GM10266 (cell line): ENCODE measurements around the gene ULK4.

Source experiments
- DNase-seq: peaks from one replicate; pipeline ENCODE4 v3.0.0; 2012; ENCODE audit errors: extremely low spot score
- TF ChIP-seq, protein P1 (sequence below): IDR thresholded peaks from 2 replicates; pipeline ENCODE4 v1.5.1; 2012; ENCODE audit warnings: mild to moderate bottlenecking, low read depth; ENCODE audit not compliant: control insufficient read depth, insufficient read depth; ENCODE audit errors: missing control alignments

The ULK4 gene

DNA sequence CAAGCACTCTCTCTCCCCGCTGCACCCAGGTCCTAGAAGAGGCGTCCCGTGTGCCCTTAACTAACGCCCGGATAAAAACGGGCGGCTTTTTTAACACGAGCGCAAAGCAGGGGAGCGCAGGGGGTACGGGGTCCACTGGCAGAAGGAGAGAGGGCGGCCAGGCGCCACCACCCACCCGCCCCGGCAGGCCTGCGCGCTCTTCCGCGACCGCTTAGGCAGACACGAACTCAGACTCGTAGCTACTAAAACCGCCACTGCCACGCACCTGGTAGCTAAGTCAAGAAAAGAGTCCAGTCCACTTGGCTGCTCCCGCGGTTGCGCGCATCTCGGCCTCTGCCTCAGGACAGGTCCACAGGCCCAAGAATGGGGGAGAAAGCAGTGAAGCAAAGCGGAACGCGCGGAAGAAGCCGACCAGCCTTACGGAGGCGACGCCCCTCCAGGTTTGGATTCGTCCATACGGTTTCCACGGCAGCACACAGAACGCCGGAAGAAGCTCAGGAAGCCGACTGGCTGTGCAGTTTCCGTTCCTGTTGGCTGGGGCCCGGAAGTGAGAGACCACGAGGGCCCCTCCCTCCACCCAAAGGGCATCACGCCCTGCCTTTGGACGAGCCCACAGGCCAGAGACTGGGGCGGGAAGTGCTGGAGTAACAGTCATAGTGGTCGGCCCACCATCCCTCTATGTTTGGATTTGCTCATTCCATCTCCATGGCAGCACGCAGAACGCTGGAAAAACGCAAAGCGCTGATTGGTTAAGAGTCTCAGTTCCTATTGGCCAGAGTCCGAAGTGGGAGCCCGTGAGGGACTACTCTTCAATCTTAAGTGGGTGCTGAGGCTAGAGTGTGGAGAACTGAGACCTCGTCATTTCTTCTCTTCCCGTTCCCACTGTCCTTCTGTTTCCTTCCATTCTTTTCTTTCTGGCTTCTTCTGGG lies at the start of gene ULK4:
Gene ULK4, minus strand, starts transcription at position 353 of the 929 bp plus-strand sequence. CDS start 7,344 bp downstream, outside the sequence.
- peak; percentile 91 for DNase-seq
- TF ChIP-seq, protein P1, sequence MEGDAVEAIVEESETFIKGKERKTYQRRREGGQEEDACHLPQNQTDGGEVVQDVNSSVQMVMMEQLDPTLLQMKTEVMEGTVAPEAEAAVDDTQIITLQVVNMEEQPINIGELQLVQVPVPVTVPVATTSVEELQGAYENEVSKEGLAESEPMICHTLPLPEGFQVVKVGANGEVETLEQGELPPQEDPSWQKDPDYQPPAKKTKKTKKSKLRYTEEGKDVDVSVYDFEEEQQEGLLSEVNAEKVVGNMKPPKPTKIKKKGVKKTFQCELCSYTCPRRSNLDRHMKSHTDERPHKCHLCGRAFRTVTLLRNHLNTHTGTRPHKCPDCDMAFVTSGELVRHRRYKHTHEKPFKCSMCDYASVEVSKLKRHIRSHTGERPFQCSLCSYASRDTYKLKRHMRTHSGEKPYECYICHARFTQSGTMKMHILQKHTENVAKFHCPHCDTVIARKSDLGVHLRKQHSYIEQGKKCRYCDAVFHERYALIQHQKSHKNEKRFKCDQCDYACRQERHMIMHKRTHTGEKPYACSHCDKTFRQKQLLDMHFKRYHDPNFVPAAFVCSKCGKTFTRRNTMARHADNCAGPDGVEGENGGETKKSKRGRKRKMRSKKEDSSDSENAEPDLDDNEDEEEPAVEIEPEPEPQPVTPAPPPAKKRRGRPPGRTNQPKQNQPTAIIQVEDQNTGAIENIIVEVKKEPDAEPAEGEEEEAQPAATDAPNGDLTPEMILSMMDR = no peak

DNA sequence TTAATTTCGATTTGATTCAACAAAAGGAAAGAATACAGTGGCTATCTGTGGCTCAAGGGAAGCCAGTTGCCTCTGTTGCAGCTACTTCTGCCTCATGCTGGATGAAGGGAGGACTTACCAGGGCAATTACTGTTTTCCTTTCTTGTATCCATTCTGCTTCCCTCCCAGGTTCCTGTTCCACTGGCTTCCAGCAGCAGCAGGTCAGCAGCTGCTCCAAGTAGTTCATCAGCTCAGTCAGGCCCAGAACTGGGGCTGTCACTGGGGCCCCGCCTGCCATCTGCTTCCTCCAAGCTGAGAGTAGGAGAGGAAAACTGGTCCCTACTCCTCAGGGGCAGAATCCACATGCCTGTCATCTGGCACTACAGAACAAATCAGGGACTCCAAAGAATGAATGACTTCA lies 48.6 kb upstream of the ULK4 start:
- no peak for DNase-seq
- TF ChIP-seq, protein P1 = no peak

DNA sequence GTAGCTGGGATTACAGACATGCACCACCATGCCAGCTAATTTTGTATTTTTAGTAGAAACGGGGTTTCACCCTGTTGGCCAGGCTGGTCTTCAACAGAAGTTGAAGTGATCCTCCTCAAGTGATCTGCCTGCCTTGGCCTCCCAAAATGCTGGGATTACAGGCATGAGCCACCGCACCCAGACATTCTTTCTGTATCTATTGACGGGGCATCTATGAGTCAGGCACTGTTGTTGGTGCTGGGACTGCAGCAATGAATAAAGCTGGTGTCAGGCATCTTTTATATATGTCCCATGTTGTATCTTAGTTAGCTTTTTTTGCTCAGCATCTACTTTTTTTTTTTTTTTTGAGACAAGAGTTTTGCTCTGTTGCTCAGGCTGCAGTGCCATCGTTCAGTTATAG lies 47.6 kb upstream of the ULK4 start:
- no peak for DNase-seq
- TF ChIP-seq, protein P1 = no peak

DNA sequence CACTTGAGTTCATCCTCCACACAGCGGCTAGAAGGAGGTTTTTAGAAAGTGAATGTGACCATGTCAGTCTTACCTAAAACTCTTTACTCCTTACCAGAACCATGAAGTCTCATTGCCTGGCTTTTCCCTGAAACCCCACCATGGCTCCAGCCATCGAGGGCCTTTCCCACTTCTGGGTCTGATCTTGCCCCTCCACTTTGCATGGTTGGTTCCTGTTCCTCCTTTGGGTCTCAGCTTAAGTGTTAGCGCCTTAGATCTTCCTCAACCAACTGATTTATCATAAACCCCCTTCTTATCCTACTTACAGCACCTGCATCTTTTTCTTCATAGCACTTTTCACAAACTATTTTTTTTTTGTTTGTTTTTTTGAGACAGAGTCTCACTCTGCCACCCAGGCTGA lies 45.9 kb upstream of the ULK4 start:
- TF ChIP-seq, protein P1 = no peak
- DNase-seq = no peak

DNA sequence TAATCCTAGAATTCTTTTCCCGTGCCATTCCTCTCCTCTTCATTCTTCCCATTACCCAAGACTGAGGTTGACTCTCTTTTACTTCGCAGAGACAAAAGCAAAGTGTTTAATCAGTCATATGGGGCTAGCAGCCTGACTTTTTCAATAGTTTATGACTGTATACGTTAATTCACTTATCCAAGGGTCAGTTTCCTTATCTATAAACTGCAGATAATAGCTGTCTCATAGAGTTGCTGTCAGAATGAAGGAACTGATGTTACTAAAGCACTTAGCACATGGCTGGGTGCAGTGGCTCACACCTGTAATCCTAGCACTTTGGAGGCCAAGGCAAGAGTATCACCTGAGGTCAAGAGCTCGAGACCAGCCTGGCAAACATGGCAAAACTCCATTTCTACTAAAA lies 43.5 kb upstream of the ULK4 start:
- TF ChIP-seq, protein P1 = no peak
- DNase-seq = no peak

DNA sequence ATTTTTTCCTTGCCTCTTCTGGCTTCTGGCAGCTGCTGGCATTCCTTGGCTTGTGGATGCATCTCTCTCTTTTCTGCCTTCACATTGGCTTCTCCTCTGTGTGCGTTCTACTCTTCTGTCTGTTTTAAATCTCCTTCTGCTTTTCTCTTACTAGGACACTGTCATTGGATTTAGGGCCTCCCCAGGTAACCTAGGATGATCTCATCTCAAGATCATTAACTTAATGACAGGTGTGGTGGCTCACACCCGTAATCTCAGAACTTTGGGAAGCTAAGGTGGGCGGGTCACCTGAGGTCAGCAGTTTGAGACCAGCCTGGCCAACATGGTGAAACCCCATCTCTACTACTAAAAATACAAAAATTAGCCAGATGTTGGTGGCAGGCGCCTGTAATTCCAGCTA lies 40.9 kb upstream of the ULK4 start:
- no peak for DNase-seq

More for the DNA sequence above, 40.9 kb upstream of the ULK4 start:
- TF ChIP-seq, protein P1 = no peak
